Measurements from ENCODE around the gene TMEM63C.

TMEM63C gene

GRCh38 chr14:77181603-77182437 lies at the start of gene TMEM63C:
Gene TMEM63C (plus strand): TSS chr14:77181798. CDS start chr14:77218814, 37,016 bp downstream.
- peak; percentile 84 for DNase-seq (ENCODE audit: low spot score)

- DNase-seq (ENCODE audit: low spot score): no peak
These were observed 49.6 kb upstream of the TMEM63C start for GRCh38 chr14:77131871-77132486.

GRCh38 chr14:77133720-77134338 lies 47.8 kb upstream of the TMEM63C start:
- peak; percentile 65 for DNase-seq (ENCODE audit: low spot score)

- no peak for DNase-seq (ENCODE audit: low spot score)
These were observed 42.6 kb upstream of the TMEM63C start for GRCh38 chr14:77139022-77139421.

- peak; percentile 39 for DNase-seq (ENCODE audit: low spot score)
These were observed 41.8 kb upstream of the TMEM63C start for GRCh38 chr14:77139540-77140358.

GRCh38 chr14:77140359-77141213 lies 41.0 kb upstream of the TMEM63C start:
- no peak for DNase-seq (ENCODE audit: low spot score)

- DNase-seq (ENCODE audit: low spot score): peak; percentile 33
These were observed 40.2 kb upstream of the TMEM63C start, which contains the start of gene ZDHHC22 for GRCh38 chr14:77141214-77142004. Gene ZDHHC22 (minus strand): TSS chr14:77141791. CDS start chr14:77139738, 2,053 bp downstream.

GRCh38 chr14:77142005-77142800 lies 39.4 kb upstream of the TMEM63C start:
- no peak for DNase-seq (ENCODE audit: low spot score)

- no peak for DNase-seq (ENCODE audit: low spot score)
These were observed 38.5 kb upstream of the TMEM63C start for GRCh38 chr14:77143071-77143470.

GRCh38 chr14:77144412-77145115 lies 37.0 kb upstream of the TMEM63C start:
- no peak for DNase-seq (ENCODE audit: low spot score)

- no peak for DNase-seq (ENCODE audit: low spot score)
These were observed 35.4 kb upstream of the TMEM63C start for GRCh38 chr14:77145975-77146740.

GRCh38 chr14:77148510-77149231 lies 32.9 kb upstream of the TMEM63C start:
- DNase-seq (ENCODE audit: low spot score): no peak

- DNase-seq (ENCODE audit: low spot score): peak; percentile 28
These were observed 30.4 kb upstream of the TMEM63C start for GRCh38 chr14:77151245-77151644.

GRCh38 chr14:77151918-77152588 lies 29.5 kb upstream of the TMEM63C start:
- DNase-seq (ENCODE audit: low spot score): peak; percentile 36

- DNase-seq (ENCODE audit: low spot score): no peak
These were observed 27.8 kb upstream of the TMEM63C start for GRCh38 chr14:77153802-77154201.

GRCh38 chr14:77154421-77154820 lies 27.2 kb upstream of the TMEM63C start:
- no peak for DNase-seq (ENCODE audit: low spot score)

GRCh38 chr14:77155083-77155482 lies 26.5 kb upstream of the TMEM63C start:
- no peak for DNase-seq (ENCODE audit: low spot score)
